Liver (tissue), 3 donors: ENCODE measurements around the gene KRT17.

Experiments
- CTCF ChIP-seq: fragments of 150-350 bp; IDR thresholded peaks from 2 replicates; pipeline ENCODE4 v1.5.1; 2017; ENCODE audit warnings: improper control_type of control experiment, low read depth, low read length; ENCODE audit not compliant: missing input control
- FOXA1 ChIP-seq: IDR thresholded peaks from 2 replicates; pipeline ENCODE4 v1.6.1; 2016; ENCODE audit warnings: antibody characterized with exemption
- MAX ChIP-seq: IDR thresholded peaks from 2 replicates; pipeline ENCODE4 v1.6.1; 2016; ENCODE audit warnings: antibody characterized with exemption
- RXRA ChIP-seq, 2 donors: IDR thresholded peaks; 2 replicates each; pipeline ENCODE4 v1.6.1; 2017 to 2018; ENCODE audit warnings: antibody characterized with exemption in 2 of 2, mild to moderate bottlenecking in 1 of 2
- SP1 ChIP-seq: IDR thresholded peaks from 2 replicates; pipeline ENCODE4 v1.6.1; 2018; ENCODE audit warnings: antibody characterized with exemption, mild to moderate bottlenecking
- YY1 ChIP-seq: IDR thresholded peaks from 2 replicates; pipeline ENCODE4 v1.6.1; 2016; ENCODE audit warnings: antibody characterized with exemption, mild to moderate bottlenecking
- TF ChIP-seq, protein P1 (sequence below): IDR thresholded peaks from 2 replicates; pipeline ENCODE4 v1.6.1; 2016; ENCODE audit warnings: antibody characterized with exemption, mild to moderate bottlenecking
- donor health status: healthy.
- donor health status: healthy.

DNA sequence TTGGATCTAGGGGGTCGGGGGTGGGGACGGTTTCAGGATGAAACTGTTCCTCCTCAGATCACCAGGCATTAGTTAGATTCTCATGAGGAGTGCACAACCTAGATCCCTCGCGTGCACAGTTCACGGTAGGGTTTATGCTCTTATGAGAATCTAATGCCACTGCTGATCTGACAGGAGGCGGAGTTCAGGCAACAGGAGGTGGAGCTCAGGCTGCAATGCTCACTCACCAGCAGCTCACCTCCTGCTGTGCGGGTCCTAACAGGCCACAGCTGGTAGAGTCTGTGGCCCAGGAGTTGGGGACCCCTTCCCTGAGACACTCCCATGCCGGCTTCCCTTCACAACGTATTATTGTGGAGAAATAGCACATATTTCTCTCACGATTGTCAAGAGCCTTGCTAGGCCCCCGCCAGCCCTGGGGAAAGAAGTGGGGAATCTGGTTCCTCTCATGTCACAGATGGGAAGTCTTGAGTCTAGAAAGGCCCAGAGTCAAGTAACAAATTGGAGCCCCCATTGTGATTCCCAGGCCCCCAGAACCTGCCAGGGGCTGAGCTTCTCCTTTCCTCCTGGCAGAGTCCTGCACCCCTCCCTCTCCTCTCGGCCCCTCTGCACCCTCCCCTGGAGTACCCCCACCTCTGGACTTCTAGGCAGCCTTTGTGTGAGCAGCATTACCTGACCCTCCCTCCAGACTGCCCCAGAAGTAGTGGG is 31.6 kb downstream of the KRT17 start:
- TF ChIP-seq FOXA1 (no peak), MAX (no peak), CTCF (no peak), YY1 (no peak), SP1 (no peak), RXRA (IDR thresholded peaks at IDR 0.05) (no peak)
- TF ChIP-seq, protein P1, sequence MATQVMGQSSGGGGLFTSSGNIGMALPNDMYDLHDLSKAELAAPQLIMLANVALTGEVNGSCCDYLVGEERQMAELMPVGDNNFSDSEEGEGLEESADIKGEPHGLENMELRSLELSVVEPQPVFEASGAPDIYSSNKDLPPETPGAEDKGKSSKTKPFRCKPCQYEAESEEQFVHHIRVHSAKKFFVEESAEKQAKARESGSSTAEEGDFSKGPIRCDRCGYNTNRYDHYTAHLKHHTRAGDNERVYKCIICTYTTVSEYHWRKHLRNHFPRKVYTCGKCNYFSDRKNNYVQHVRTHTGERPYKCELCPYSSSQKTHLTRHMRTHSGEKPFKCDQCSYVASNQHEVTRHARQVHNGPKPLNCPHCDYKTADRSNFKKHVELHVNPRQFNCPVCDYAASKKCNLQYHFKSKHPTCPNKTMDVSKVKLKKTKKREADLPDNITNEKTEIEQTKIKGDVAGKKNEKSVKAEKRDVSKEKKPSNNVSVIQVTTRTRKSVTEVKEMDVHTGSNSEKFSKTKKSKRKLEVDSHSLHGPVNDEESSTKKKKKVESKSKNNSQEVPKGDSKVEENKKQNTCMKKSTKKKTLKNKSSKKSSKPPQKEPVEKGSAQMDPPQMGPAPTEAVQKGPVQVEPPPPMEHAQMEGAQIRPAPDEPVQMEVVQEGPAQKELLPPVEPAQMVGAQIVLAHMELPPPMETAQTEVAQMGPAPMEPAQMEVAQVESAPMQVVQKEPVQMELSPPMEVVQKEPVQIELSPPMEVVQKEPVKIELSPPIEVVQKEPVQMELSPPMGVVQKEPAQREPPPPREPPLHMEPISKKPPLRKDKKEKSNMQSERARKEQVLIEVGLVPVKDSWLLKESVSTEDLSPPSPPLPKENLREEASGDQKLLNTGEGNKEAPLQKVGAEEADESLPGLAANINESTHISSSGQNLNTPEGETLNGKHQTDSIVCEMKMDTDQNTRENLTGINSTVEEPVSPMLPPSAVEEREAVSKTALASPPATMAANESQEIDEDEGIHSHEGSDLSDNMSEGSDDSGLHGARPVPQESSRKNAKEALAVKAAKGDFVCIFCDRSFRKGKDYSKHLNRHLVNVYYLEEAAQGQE: no peak
